ENCODE measurements around the gene PPM1N. TPM values are rescaled to one million over a fixed set of nuclear protein-coding genes. Genes with fewer than 3 reads are reported as not detected.

PPM1N gene
- total and polyA plus RNA-seq, 2 of the 13 experiments (the other 11 are each of a cell fraction or from before 2014, with no cell fraction given): 0.31 to 1.8 TPM

GRCh38 chr19:45478454-45479238, 19.6 kb upstream of the PPM1N start (continued):
- TF ChIP-seq ZNF720 (CRISPR knock-in tag; IDR thresholded peaks at IDR 0.05) (no peak), SKI (IDR thresholded peaks at IDR 0.05; ENCODE audit: partially characterized antibody) (peak; percentile 66), CENPBD1 (CRISPR knock-in tag; IDR thresholded peaks at IDR 0.05; ENCODE audit: borderline replicate concordance, low read depth) (no peak), ZNF160 (CRISPR knock-in tag; IDR thresholded peaks at IDR 0.05) (peak; percentile 64; the same call in 1 of the 2 replicates), MED1 (CRISPR knock-in tag; IDR thresholded peaks at IDR 0.05) (peak; percentile 69), GABPA (IDR thresholded peaks at IDR 0.05; ENCODE audit: low read depth, low read length) (no peak), GABPA (CRISPR knock-in tag; IDR thresholded peaks at IDR 0.05; ENCODE audit: low read depth) (peak; percentile 47; the same call in 1 of the 2 replicates), NR3C1 (CRISPR knock-in tag; IDR thresholded peaks at IDR 0.05) (no peak), STAG1 (CRISPR knock-in tag; IDR thresholded peaks at IDR 0.05) (peak; percentile 96), ZNF382 (CRISPR knock-in tag; IDR thresholded peaks at IDR 0.05; ENCODE audit: borderline replicate concordance) (no peak), SNAI1 (CRISPR knock-in tag; IDR thresholded peaks at IDR 0.05; ENCODE audit: borderline replicate concordance) (no peak), ZEB1 (IDR thresholded peaks at IDR 0.05; ENCODE audit: insufficient replicate concordance, low read depth) (peak; percentile 90), NFE2 (CRISPR knock-in tag; IDR thresholded peaks at IDR 0.05) (no peak), ONECUT2 (CRISPR knock-in tag; IDR thresholded peaks at IDR 0.05) (0 out of 2 replicates have a peak, but pooled peaks have one; percentile 38)
- TF ChIP-seq, protein P1, sequence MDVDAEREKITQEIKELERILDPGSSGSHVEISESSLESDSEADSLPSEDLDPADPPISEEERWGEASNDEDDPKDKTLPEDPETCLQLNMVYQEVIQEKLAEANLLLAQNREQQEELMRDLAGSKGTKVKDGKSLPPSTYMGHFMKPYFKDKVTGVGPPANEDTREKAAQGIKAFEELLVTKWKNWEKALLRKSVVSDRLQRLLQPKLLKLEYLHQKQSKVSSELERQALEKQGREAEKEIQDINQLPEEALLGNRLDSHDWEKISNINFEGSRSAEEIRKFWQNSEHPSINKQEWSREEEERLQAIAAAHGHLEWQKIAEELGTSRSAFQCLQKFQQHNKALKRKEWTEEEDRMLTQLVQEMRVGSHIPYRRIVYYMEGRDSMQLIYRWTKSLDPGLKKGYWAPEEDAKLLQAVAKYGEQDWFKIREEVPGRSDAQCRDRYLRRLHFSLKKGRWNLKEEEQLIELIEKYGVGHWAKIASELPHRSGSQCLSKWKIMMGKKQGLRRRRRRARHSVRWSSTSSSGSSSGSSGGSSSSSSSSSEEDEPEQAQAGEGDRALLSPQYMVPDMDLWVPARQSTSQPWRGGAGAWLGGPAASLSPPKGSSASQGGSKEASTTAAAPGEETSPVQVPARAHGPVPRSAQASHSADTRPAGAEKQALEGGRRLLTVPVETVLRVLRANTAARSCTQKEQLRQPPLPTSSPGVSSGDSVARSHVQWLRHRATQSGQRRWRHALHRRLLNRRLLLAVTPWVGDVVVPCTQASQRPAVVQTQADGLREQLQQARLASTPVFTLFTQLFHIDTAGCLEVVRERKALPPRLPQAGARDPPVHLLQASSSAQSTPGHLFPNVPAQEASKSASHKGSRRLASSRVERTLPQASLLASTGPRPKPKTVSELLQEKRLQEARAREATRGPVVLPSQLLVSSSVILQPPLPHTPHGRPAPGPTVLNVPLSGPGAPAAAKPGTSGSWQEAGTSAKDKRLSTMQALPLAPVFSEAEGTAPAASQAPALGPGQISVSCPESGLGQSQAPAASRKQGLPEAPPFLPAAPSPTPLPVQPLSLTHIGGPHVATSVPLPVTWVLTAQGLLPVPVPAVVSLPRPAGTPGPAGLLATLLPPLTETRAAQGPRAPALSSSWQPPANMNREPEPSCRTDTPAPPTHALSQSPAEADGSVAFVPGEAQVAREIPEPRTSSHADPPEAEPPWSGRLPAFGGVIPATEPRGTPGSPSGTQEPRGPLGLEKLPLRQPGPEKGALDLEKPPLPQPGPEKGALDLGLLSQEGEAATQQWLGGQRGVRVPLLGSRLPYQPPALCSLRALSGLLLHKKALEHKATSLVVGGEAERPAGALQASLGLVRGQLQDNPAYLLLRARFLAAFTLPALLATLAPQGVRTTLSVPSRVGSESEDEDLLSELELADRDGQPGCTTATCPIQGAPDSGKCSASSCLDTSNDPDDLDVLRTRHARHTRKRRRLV (CRISPR knock-in tag; IDR thresholded peaks at IDR 0.05): peak; percentile 100
- TF ChIP-seq, protein P2, sequence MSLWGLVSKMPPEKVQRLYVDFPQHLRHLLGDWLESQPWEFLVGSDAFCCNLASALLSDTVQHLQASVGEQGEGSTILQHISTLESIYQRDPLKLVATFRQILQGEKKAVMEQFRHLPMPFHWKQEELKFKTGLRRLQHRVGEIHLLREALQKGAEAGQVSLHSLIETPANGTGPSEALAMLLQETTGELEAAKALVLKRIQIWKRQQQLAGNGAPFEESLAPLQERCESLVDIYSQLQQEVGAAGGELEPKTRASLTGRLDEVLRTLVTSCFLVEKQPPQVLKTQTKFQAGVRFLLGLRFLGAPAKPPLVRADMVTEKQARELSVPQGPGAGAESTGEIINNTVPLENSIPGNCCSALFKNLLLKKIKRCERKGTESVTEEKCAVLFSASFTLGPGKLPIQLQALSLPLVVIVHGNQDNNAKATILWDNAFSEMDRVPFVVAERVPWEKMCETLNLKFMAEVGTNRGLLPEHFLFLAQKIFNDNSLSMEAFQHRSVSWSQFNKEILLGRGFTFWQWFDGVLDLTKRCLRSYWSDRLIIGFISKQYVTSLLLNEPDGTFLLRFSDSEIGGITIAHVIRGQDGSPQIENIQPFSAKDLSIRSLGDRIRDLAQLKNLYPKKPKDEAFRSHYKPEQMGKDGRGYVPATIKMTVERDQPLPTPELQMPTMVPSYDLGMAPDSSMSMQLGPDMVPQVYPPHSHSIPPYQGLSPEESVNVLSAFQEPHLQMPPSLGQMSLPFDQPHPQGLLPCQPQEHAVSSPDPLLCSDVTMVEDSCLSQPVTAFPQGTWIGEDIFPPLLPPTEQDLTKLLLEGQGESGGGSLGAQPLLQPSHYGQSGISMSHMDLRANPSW (CRISPR knock-in tag; IDR thresholded peaks at IDR 0.05; ENCODE audit: borderline replicate concordance): peak; percentile 53; the same call in 1 of the 2 replicates
- TF ChIP-seq, protein P3, sequence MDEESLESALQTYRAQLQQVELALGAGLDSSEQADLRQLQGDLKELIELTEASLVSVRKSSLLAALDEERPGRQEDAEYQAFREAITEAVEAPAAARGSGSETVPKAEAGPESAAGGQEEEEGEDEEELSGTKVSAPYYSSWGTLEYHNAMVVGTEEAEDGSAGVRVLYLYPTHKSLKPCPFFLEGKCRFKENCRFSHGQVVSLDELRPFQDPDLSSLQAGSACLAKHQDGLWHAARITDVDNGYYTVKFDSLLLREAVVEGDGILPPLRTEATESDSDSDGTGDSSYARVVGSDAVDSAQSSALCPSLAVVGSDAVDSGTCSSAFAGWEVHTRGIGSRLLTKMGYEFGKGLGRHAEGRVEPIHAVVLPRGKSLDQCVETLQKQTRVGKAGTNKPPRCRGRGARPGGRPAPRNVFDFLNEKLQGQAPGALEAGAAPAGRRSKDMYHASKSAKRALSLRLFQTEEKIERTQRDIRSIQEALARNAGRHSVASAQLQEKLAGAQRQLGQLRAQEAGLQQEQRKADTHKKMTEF (CRISPR knock-in tag; IDR thresholded peaks at IDR 0.05): peak; percentile 89
- TF ChIP-seq, protein P4, sequence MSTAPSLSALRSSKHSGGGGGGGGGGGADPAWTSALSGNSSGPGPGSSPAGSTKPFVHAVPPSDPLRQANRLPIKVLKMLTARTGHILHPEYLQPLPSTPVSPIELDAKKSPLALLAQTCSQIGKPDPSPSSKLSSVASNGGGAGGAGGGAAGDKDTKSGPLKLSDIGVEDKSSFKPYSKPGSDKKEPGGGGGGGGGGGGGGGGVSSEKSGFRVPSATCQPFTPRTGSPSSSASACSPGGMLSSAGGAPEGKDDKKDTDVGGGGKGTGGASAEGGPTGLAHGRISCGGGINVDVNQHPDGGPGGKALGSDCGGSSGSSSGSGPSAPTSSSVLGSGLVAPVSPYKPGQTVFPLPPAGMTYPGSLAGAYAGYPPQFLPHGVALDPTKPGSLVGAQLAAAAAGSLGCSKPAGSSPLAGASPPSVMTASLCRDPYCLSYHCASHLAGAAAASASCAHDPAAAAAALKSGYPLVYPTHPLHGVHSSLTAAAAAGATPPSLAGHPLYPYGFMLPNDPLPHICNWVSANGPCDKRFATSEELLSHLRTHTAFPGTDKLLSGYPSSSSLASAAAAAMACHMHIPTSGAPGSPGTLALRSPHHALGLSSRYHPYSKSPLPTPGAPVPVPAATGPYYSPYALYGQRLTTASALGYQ (CRISPR knock-in tag; IDR thresholded peaks at IDR 0.05): peak; percentile 58; the same call in 1 of the 2 replicates
